HG03045 (cell line): ENCODE results near the gene RASL10A.

Source experiments
- ATAC-seq: cut with Tn5 transposase; IDR thresholded peaks from one replicate; pipeline ENCODE4 v1.9.1; 2021; ENCODE audit warnings: mild to moderate bottlenecking, moderate library complexity; ENCODE audit not compliant: unreplicated experiment

RASL10A gene

GRCh38 chr22:29270475-29271271 lies 44.8 kb downstream of the RASL10A start:
- ATAC-seq: no peak

- no peak for ATAC-seq
Observed at GRCh38 chr22:29269731-29270474, 45.6 kb downstream of the RASL10A start.

GRCh38 chr22:29269230-29269604 lies 46.3 kb downstream of the RASL10A start:
- no peak for ATAC-seq

- ATAC-seq: peak; percentile 24
Observed at GRCh38 chr22:29268511-29269229, 46.8 kb downstream of the RASL10A start.

- ATAC-seq: peak; percentile 69
Observed at GRCh38 chr22:29267858-29268510, 47.5 kb downstream of the RASL10A start, which contains the start of the genes EWSR1 and RHBDD3. Gene EWSR1 (plus strand): TSS chr22:29268268. CDS start chr22:29268337, 69 bp downstream. Gene RHBDD3 (minus strand): TSS chr22:29267981. CDS start chr22:29265626, 2,355 bp downstream.

- ATAC-seq: no peak
Observed at GRCh38 chr22:29267462-29267857, 48.0 kb downstream of the RASL10A start.

GRCh38 chr22:29266564-29267461 lies 48.7 kb downstream of the RASL10A start:
- ATAC-seq: no peak

- ATAC-seq: no peak
Observed at GRCh38 chr22:29265929-29266328, 49.6 kb downstream of the RASL10A start.

GRCh38 chr22:29265305-29265704 lies 50.2 kb downstream of the RASL10A start:
- no peak for ATAC-seq

- no peak for ATAC-seq
Observed at GRCh38 chr22:29263791-29264276, 51.7 kb downstream of the RASL10A start.
